Osteoblast (primary cell): ENCODE data around the gene ATOH8. TPM values are rescaled to one million over a fixed set of nuclear protein-coding genes. Genes with fewer than 3 reads are reported as not detected.

Source experiments
- DNase-seq: peaks from one replicate; pipeline ENCODE4 v3.0.0; 2011; ENCODE audit warnings: low spot score, mixed read lengths; ENCODE audit not compliant: insufficient read length; ENCODE audit errors: missing footprints
- H2AFZ ChIP-seq: 2 replicates; pipeline ENCODE4 v1.6.0; 2011; ENCODE audit warnings: mild to moderate bottlenecking, low read length
- H3K27ac ChIP-seq: 2 replicates; pipeline ENCODE4 v1.5.1; 2011; ENCODE audit warnings: mild to moderate bottlenecking, low read depth, low read length, moderate library complexity
- H3K27me3 ChIP-seq: 2 replicates; pipeline ENCODE4 v1.6.0; 2012; ENCODE audit warnings: mild to moderate bottlenecking, control low read depth, inconsistent platforms, low read length, moderate library complexity; ENCODE audit not compliant: insufficient read depth
- H3K36me3 ChIP-seq: 2 replicates; pipeline ENCODE4 v1.5.1; 2011; ENCODE audit warnings: mild to moderate bottlenecking, low read length, control low read depth, moderate library complexity; ENCODE audit not compliant: insufficient read depth
- H3K4me1 ChIP-seq: 2 replicates; pipeline ENCODE4 v1.5.1; 2011; ENCODE audit warnings: mild to moderate bottlenecking, low read length, control low read depth, moderate library complexity; ENCODE audit not compliant: insufficient read depth
- H3K4me2 ChIP-seq: 2 replicates; pipeline ENCODE4 v1.6.0; 2011; ENCODE audit warnings: mild to moderate bottlenecking, low read length; ENCODE audit not compliant: insufficient read depth
- H3K4me3 ChIP-seq: fragments of 200-600 bp; sonication (generic); 3 replicates; pipeline ENCODE4 v1.5.1; 2012; ENCODE audit warnings: mild to moderate bottlenecking, low read length, inconsistent platforms; ENCODE audit not compliant: insufficient read depth
- H3K79me2 ChIP-seq: 2 replicates; pipeline ENCODE4 v1.6.0; 2012; ENCODE audit warnings: mild to moderate bottlenecking, low read length, control low read depth, inconsistent platforms; ENCODE audit not compliant: insufficient read depth
- H3K9me3 ChIP-seq: 2 replicates; pipeline ENCODE4 v1.5.1; 2011; ENCODE audit warnings: low read depth, low read length, control low read depth
- H4K20me1 ChIP-seq: 2 replicates; pipeline ENCODE4 v1.6.0; 2012; ENCODE audit warnings: mild to moderate bottlenecking, low read length, control low read depth; ENCODE audit not compliant: insufficient read depth
- CTCF ChIP-seq: IDR thresholded peaks from 2 replicates; pipeline ENCODE4 v1.5.1; 2011; ENCODE audit warnings: mild to moderate bottlenecking, low read depth, low read length, moderate library complexity; ENCODE audit errors: extremely low read depth
- total RNA-seq: library from RNA; depleted of rRNA; stranded (reverse); fragments of >200 nt; gene quantifications from 2 replicates; pipeline ENCODE4 v1.2.3, GENCODE V29; 2012

The ATOH8 gene
- total RNA-seq, 1 donor = 35.1 TPM

DNA sequence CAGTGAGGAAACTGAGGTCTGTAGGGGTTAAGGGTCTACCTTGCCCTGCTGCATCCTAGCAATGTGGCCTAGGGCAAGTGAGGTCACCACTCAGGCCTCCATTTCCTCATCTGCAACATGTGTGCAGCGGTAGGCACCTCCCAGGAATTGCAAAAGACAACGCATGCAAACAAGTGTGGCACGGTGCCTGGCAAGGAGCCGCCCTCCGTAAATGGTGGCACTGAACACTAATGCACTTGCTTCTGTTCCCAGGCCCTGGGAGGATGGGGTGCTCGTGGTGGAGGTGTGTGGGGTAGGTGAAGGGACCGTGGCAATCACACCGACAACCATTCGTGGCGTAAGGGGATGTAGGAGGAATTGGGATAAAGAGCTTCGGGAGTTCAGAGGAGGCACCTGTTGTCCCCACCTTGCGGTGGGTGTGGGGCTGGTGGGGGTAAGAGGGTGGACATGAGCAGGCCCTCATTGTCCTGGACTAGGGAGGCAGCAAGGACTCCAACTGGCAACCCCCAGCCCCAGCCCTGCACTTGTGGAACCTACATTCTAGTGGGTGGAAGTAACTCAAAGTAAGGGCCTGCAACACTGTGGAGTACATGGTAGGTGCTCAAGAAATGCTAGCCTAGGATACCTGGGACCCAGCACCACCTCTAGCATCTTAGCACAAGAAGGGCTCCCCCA lies 26.0 kb downstream of the ATOH8 start:
- peaks cover 29% of the 10 kb centered on the region for H3K79me2 ChIP-seq
- no peaks in the 10 kb centered on the region for H3K9me3 ChIP-seq
- peaks cover 9% of the 10 kb centered on the region for H3K4me1 ChIP-seq
- peaks cover 14% of the 10 kb centered on the region for H4K20me1 ChIP-seq
- H3K27me3 ChIP-seq = no peaks in the 10 kb centered on the region
- H3K36me3 ChIP-seq = peaks cover 11% of the 10 kb centered on the region
- no peak for TF ChIP-seq CTCF
- no peak overlapping the region for H3K4me3 ChIP-seq
- H3K4me2 ChIP-seq = no peak overlapping the region
- no peak overlapping the region for H2AFZ ChIP-seq
- no peak for DNase-seq
- no peak overlapping the region for H3K27ac ChIP-seq

GRCh38 chr2:85780316-85781012 lies 26.7 kb downstream of the ATOH8 start:
- no peak for TF ChIP-seq CTCF
- Histone ChIP-seq H4K20me1 (peaks cover 14% of the 10 kb centered on the region), H3K36me3 (peaks cover 11% of the 10 kb centered on the region), H3K27me3 (no peaks in the 10 kb centered on the region), H2AFZ (no peak overlapping the region), H3K27ac (no peak overlapping the region), H3K4me2 (no peak overlapping the region), H3K4me3 (no peak overlapping the region), H3K9me3 (no peaks in the 10 kb centered on the region), H3K79me2 (peaks cover 25% of the 10 kb centered on the region), H3K4me1 (peaks cover 16% of the 10 kb centered on the region)
- DNase-seq = no peak

- no peaks in the 10 kb centered on the region for H3K27me3 ChIP-seq
- peaks cover 11% of the 10 kb centered on the region for H3K36me3 ChIP-seq
- no peaks in the 10 kb centered on the region for H3K9me3 ChIP-seq
- DNase-seq = peak; percentile 70
- no peak overlapping the region for H3K4me3 ChIP-seq
- H3K4me1 ChIP-seq = peaks cover 21% of the 10 kb centered on the region
- TF ChIP-seq CTCF = no peak
- no peak overlapping the region for H3K27ac ChIP-seq
- peaks cover 15% of the 10 kb centered on the region for H4K20me1 ChIP-seq
- H3K4me2 ChIP-seq = no peak overlapping the region
- H2AFZ ChIP-seq = no peak overlapping the region
- peaks cover 20% of the 10 kb centered on the region for H3K79me2 ChIP-seq
Observed at GRCh38 chr2:85781013-85781332, 27.2 kb downstream of the ATOH8 start.

GRCh38 chr2:85783796-85784195 lies 30.0 kb downstream of the ATOH8 start:
- H3K27me3 ChIP-seq = no peaks in the 10 kb centered on the region
- H3K4me3 ChIP-seq = no peak overlapping the region
- H4K20me1 ChIP-seq = peaks cover 30% of the 10 kb centered on the region
- H3K27ac ChIP-seq = no peak overlapping the region
- H3K4me2 ChIP-seq = no peak overlapping the region
- DNase-seq = peak; percentile 77
- H2AFZ ChIP-seq = no peak overlapping the region
- peaks cover 24% of the 10 kb centered on the region for H3K36me3 ChIP-seq
- peaks cover 28% of the 10 kb centered on the region for H3K4me1 ChIP-seq
- no peaks in the 10 kb centered on the region for H3K9me3 ChIP-seq
- peaks cover 4% of the 10 kb centered on the region for H3K79me2 ChIP-seq
- TF ChIP-seq CTCF = no peak
